Endothelial cell of umbilical vein (primary cell): ENCODE results near the gene GPX5. TPM values are rescaled to one million over a fixed set of nuclear protein-coding genes. Genes with fewer than 3 reads are reported as not detected.

Experiments used
- BruUV-seq: library from RNA; stranded (reverse); fragments of 400-500 nt; replicated peaks from 2 replicates; lab custom pipeline; 2021; lab: Mats Ljungman, UMichigan
- CTCF ChIA-PET: fragments of 300-600, 350-600 bp; sonication (Branson Sonifier 250); formaldehyde crosslinking; loops from one replicate; lab custom pipeline; 2021; ENCODE audit warnings: antibody characterized with exemption, inconsistent platforms; lab: Charles Lee
- POLR2A ChIA-PET: fragments of 300-600, 350-600 bp; sonication (Branson Sonifier 250); formaldehyde crosslinking; loops from one replicate; lab custom pipeline; 2021; ENCODE audit warnings: antibody characterized with exemption, inconsistent platforms; lab: Charles Lee
- DNase-seq: peaks from one replicate; pipeline ENCODE4 v3.0.0-alpha.2; 2011; ENCODE audit warnings: low read depth, low spot score
- FAIRE-seq: peaks from 2 replicates; lab custom pipeline; 2011; peaks lifted over from hg19 to GRCh38; lab: Jason Lieb, UNC
- H2AFZ ChIP-seq: 2 replicates; pipeline ENCODE4 v1.6.0; 2012; ENCODE audit warnings: low read depth, low read length, control low read depth, inconsistent platforms
- H3K27ac ChIP-seq: 2 replicates; pipeline ENCODE4 v1.5.1; 2011; ENCODE audit warnings: low read depth, mild to moderate bottlenecking, control low read depth, low read length, moderate library complexity; ENCODE audit not compliant: insufficient read depth
- H3K27me3 ChIP-seq, 2 experiments: 2 replicates each; pipeline versions ENCODE4 v1.6.0 to v1.6.1; 2011; ENCODE audit warnings: low read length in 2 of 2, mixed read lengths in 1 of 2; ENCODE audit not compliant: control insufficient read depth in 2 of 2, insufficient read depth in 2 of 2
- H3K36me3 ChIP-seq, 2 experiments: 2 replicates in 1 of 2; 3 replicates in 1 of 2; pipeline ENCODE4 v1.5.1; 2011; ENCODE audit warnings: low read length in 2 of 2, mild to moderate bottlenecking in 1 of 2, moderate library complexity in 1 of 2; ENCODE audit not compliant: control insufficient read depth in 2 of 2, insufficient read depth in 2 of 2; ENCODE audit errors: extremely low read depth in 1 of 2
- H3K4me1 ChIP-seq: 3 replicates; pipeline ENCODE4 v1.5.1; 2011; ENCODE audit warnings: mild to moderate bottlenecking, low read length; ENCODE audit not compliant: control insufficient read depth, insufficient read depth; ENCODE audit errors: extremely low read depth
- H3K4me2 ChIP-seq: 2 replicates; pipeline ENCODE4 v1.6.1; 2011; ENCODE audit warnings: low read length, control low read depth, mixed read lengths; ENCODE audit not compliant: insufficient read depth
- H3K4me3 ChIP-seq, 3 experiments: fragments of 200-600 bp in 1 of 3; sonication (generic), shearing (Covaris generic) in 1 of 3; replicated peaks in 1 of 3; 2 replicates each; pipeline ENCODE4 v1.5.1; 2011 to 2016; ENCODE audit warnings: control low read depth in 3 of 3, low read length in 3 of 3, mild to moderate bottlenecking in 2 of 3, inconsistent platforms in 1 of 3, low read depth in 1 of 3, moderate library complexity in 1 of 3; ENCODE audit not compliant: insufficient read depth in 1 of 3
- H3K79me2 ChIP-seq: 2 replicates; pipeline ENCODE4 v1.6.0; 2012; ENCODE audit warnings: low read length, inconsistent platforms; ENCODE audit not compliant: control insufficient read depth, insufficient read depth
- H3K9ac ChIP-seq: replicated peaks from 2 replicates; pipeline ENCODE3; 2011; ENCODE audit warnings: low read length, control low read depth; ENCODE audit not compliant: insufficient read depth; ENCODE audit errors: extremely low read depth
- H3K9me1 ChIP-seq: replicated peaks from 3 replicates; pipeline ENCODE4 v1.6.0; 2011; ENCODE audit warnings: mild to moderate bottlenecking, low read length; ENCODE audit not compliant: control insufficient read depth, insufficient read depth; ENCODE audit errors: extremely low read depth
- H3K9me3 ChIP-seq: replicated peaks from 2 replicates; pipeline ENCODE4 v1.5.1; 2012; ENCODE audit warnings: low read length, inconsistent platforms; ENCODE audit not compliant: control insufficient read depth, insufficient read depth
- H4K20me1 ChIP-seq: replicated peaks from 2 replicates; pipeline ENCODE3; 2011; ENCODE audit warnings: mild to moderate bottlenecking, low read length; ENCODE audit not compliant: control insufficient read depth, insufficient read depth; ENCODE audit errors: extremely low read depth
- CTCF ChIP-seq, 2 donors: IDR thresholded peaks; 1 replicate in 1 of 2; 2 replicates in 1 of 2; pipeline ENCODE4 v1.5.1; 2011; ENCODE audit warnings: low read length in 2 of 2, mild to moderate bottlenecking in 2 of 2, moderate library complexity in 2 of 2, control low read depth in 1 of 2, inconsistent platforms in 1 of 2, low read depth in 1 of 2; ENCODE audit not compliant: insufficient read depth in 1 of 2; ENCODE audit errors: extremely low read depth in 1 of 2
- EZH2 ChIP-seq: IDR thresholded peaks from 2 replicates; pipeline ENCODE4 v1.6.1; 2012; ENCODE audit warnings: borderline replicate concordance, low read depth, mild to moderate bottlenecking, moderate library complexity, low read length, inconsistent platforms; ENCODE audit not compliant: severe bottlenecking
- FOS ChIP-seq: IDR thresholded peaks from 2 replicates; pipeline ENCODE4 v1.6.1; 2011; ENCODE audit warnings: mild to moderate bottlenecking, low read length, moderate library complexity, borderline replicate concordance; ENCODE audit not compliant: insufficient read depth
- GATA2 ChIP-seq: IDR thresholded peaks from 2 replicates; pipeline ENCODE4 v1.7.0; 2011; ENCODE audit warnings: low read depth, mild to moderate bottlenecking, moderate library complexity, mixed read lengths, low read length; ENCODE audit not compliant: insufficient read length, insufficient read depth
- JUN ChIP-seq: IDR thresholded peaks from 2 replicates; pipeline ENCODE4 v1.6.1; 2011; ENCODE audit warnings: borderline replicate concordance, low read depth; ENCODE audit not compliant: insufficient read length, insufficient read depth
- MAX ChIP-seq: IDR thresholded peaks from 2 replicates; pipeline ENCODE4 v1.6.1; 2011; ENCODE audit not compliant: insufficient read depth, insufficient read length
- MYC ChIP-seq: IDR thresholded peaks from one replicate; pipeline ENCODE4 v1.6.1; 2011; ENCODE audit warnings: mild to moderate bottlenecking, low read depth, low read length
- POLR2A ChIP-seq: IDR thresholded peaks from 2 replicates; pipeline ENCODE4 v1.6.1; 2012; ENCODE audit warnings: low read depth, mild to moderate bottlenecking, control low read depth, low read length
- POLR2AphosphoS5 ChIP-seq: IDR thresholded peaks from 2 replicates; pipeline ENCODE4 v1.6.1; 2012; ENCODE audit warnings: low read depth, mild to moderate bottlenecking, control low read depth, low read length, moderate library complexity; ENCODE audit not compliant: insufficient read depth
- dilution Hi-C: fragments of 300-500 bp; cut with MboI; formaldehyde crosslinking; loops from one replicate; pipeline ENCODE4 v1.15.0; 2019; ENCODE audit warnings: low sequenced_read_pairs; ENCODE audit not compliant: extremely low pct_ligation_motif_present
- intact Hi-C: fragments of 100-400 bp; cut with micrococcal nuclease; formaldehyde crosslinking; loops from one replicate; pipeline ENCODE4 v1.10.0; 2022
- polyA plus RNA-seq, 4 experiments: library from polyadenylated mRNA; depleted of rRNA in 3 of 4; stranded (reverse) in 3 of 4; unstranded in 1 of 4; fragments of >200 nt; gene quantifications; 2 replicates each; pipeline versions ENCODE4 v1.2.1 to v1.2.3, GENCODE V29; 2011 to 2012; ENCODE audit warnings: missing spikeins in 1 of 4
- total RNA-seq: library from RNA; stranded (reverse); gene quantifications from 2 replicates; pipeline ENCODE4 v1.2.3, GENCODE V29; 2021

The GPX5 gene
- total and polyA plus RNA-seq, 2 donors (not counting 3 experiments of a cell fraction or from before 2014, with no cell fraction given): not detected

- no peak overlapping the region for H3K27ac ChIP-seq
- no peak overlapping the region for H3K4me3 ChIP-seq
- no peak overlapping the region for H3K9ac ChIP-seq
- dilution Hi-C loops: no loop called here
- ChIA-PET POLR2A (no interaction called here), CTCF (no interaction called here)
- no peak for DNase-seq
- H3K36me3 ChIP-seq: no peaks in the 10 kb centered on the region
- no peak overlapping the region for H2AFZ ChIP-seq
- no peak for TF ChIP-seq POLR2A
- no peak for TF ChIP-seq MAX
- no peak for TF ChIP-seq CTCF (IDR thresholded peaks at IDR 0.05; ENCODE audit: extremely low read depth in 1 of 2, insufficient read depth in 1 of 2, low read depth in 1 of 2, low read length in 2 of 2)
- FAIRE-seq: no peak
- intact Hi-C loops: no loop called here
- no peak overlapping the region for H3K4me2 ChIP-seq
- H3K9me3 ChIP-seq: no peaks in the 10 kb centered on the region
- peaks cover 3 to 9% of the 10 kb centered on the region in 2 experiments for H3K27me3 ChIP-seq
- no peaks in the 10 kb centered on the region for H4K20me1 ChIP-seq
- no peaks in the 10 kb centered on the region for H3K79me2 ChIP-seq
- BruUV-seq: no TSS peak
- no peaks in the 10 kb centered on the region for H3K4me1 ChIP-seq
- H3K9me1 ChIP-seq: no peaks in the 10 kb centered on the region
Measured at GRCh38 chr6:28558629-28559028, 32.9 kb downstream of the GPX5 start.

GRCh38 chr6:28563430-28564095, 37.9 kb downstream of the GPX5 start:
- dilution Hi-C loops: no loop called here
- CTCF ChIA-PET: interaction anchor here (1.1 kb wide), 1 partner anchor 12 kb away, joined by 3 read pairs; no protein-coding TSS in a partner anchor
- FAIRE-seq: no peak

More at GRCh38 chr6:28563430-28564095, 37.9 kb downstream of the GPX5 start:
- no peaks in the 10 kb centered on the region for H4K20me1 ChIP-seq
- no peaks in the 10 kb centered on the region for H3K79me2 ChIP-seq
- POLR2A ChIA-PET: no interaction called here
- H3K27me3 ChIP-seq: no peaks in the 10 kb centered on the region
- H3K4me1 ChIP-seq: no peaks in the 10 kb centered on the region
- intact Hi-C loops: no loop called here
- H3K4me2 ChIP-seq: no peak overlapping the region
- no peak overlapping the region for H3K9ac ChIP-seq
- BruUV-seq: no TSS peak
- no peaks in the 10 kb centered on the region for H3K36me3 ChIP-seq
- no peak for DNase-seq
- no peak overlapping the region for H2AFZ ChIP-seq
- H3K27ac ChIP-seq: no peak overlapping the region
- H3K9me3 ChIP-seq: no peaks in the 10 kb centered on the region
- no peak overlapping the region for H3K4me3 ChIP-seq
- TF ChIP-seq MAX (no peak), POLR2A (no peak), FOS (no peak), EZH2 (no peak), POLR2AphosphoS5 (no peak), JUN (no peak), CTCF (IDR thresholded peaks at IDR 0.05; ENCODE audit: extremely low read depth in 1 of 2, insufficient read depth in 1 of 2, low read depth in 1 of 2, low read length in 2 of 2) (no peak), MYC (no peak), GATA2 (no peak)
- H3K9me1 ChIP-seq: no peaks in the 10 kb centered on the region
